ENCODE measurements around the gene PDZD2. TPM values are rescaled to one million over a fixed set of nuclear protein-coding genes. Genes with fewer than 3 reads are reported as not detected.

The PDZD2 gene
- total RNA-seq, 1 donor: 0.36 TPM

GRCh38 chr5:32126691-32127090, 487.8 kb downstream of the PDZD2 start:
- Histone ChIP-seq H4K20me1 (ENCODE audit: insufficient read depth, low read length) (peaks cover 21% of the 10 kb centered on the region), H2AFZ (ENCODE audit: low read length) (no peak overlapping the region), H3K36me3 (ENCODE audit: insufficient read depth, low read length) (peaks cover 41% of the 10 kb centered on the region), H3K79me2 (ENCODE audit: insufficient read depth, low read length) (peaks cover 96% of the 10 kb centered on the region), H3K9me3 (ENCODE audit: low read depth, low read length) (no peaks in the 10 kb centered on the region), H3K4me1 (ENCODE audit: insufficient read depth, low read length) (no peaks in the 10 kb centered on the region), H3K4me3 (ENCODE audit: insufficient read depth, low read length) (no peak overlapping the region), H3K27me3 (ENCODE audit: insufficient read depth, low read length) (no peaks in the 10 kb centered on the region), H3K4me2 (ENCODE audit: insufficient read depth, low read length) (no peak overlapping the region), H3K27ac (ENCODE audit: low read depth, low read length) (no peak overlapping the region)
- no peak for TF ChIP-seq CTCF (IDR thresholded peaks at IDR 0.05; ENCODE audit: extremely low read depth, low read depth, low read length)
- no peak for DNase-seq (ENCODE audit: insufficient read length, low spot score, missing footprints)

- Histone ChIP-seq H3K36me3 (ENCODE audit: insufficient read depth, low read length) (peaks cover 36% of the 10 kb centered on the region), H3K27ac (ENCODE audit: low read depth, low read length) (no peak overlapping the region), H4K20me1 (ENCODE audit: insufficient read depth, low read length) (peaks cover 24% of the 10 kb centered on the region), H3K27me3 (ENCODE audit: insufficient read depth, low read length) (no peaks in the 10 kb centered on the region), H3K9me3 (ENCODE audit: low read depth, low read length) (no peaks in the 10 kb centered on the region), H3K4me1 (ENCODE audit: insufficient read depth, low read length) (no peaks in the 10 kb centered on the region), H2AFZ (ENCODE audit: low read length) (no peak overlapping the region), H3K4me3 (ENCODE audit: insufficient read depth, low read length) (no peak overlapping the region), H3K79me2 (ENCODE audit: insufficient read depth, low read length) (peaks cover 93% of the 10 kb centered on the region), H3K4me2 (ENCODE audit: insufficient read depth, low read length) (no peak overlapping the region)
- TF ChIP-seq CTCF (IDR thresholded peaks at IDR 0.05; ENCODE audit: extremely low read depth, low read depth, low read length): no peak
- DNase-seq (ENCODE audit: insufficient read length, low spot score, missing footprints): no peak
These were observed 488.8 kb downstream of the PDZD2 start for GRCh38 chr5:32127711-32128110.

GRCh38 chr5:32129074-32129598, 490.2 kb downstream of the PDZD2 start:
- H3K27me3 ChIP-seq (ENCODE audit: insufficient read depth, low read length): no peaks in the 10 kb centered on the region
- peaks cover 19% of the 10 kb centered on the region for H4K20me1 ChIP-seq (ENCODE audit: insufficient read depth, low read length)
- peaks cover 35% of the 10 kb centered on the region for H3K36me3 ChIP-seq (ENCODE audit: insufficient read depth, low read length)
- H3K4me2 ChIP-seq (ENCODE audit: insufficient read depth, low read length): no peak overlapping the region
- H3K27ac ChIP-seq (ENCODE audit: low read depth, low read length): no peak overlapping the region
- H3K4me1 ChIP-seq (ENCODE audit: insufficient read depth, low read length): no peaks in the 10 kb centered on the region
- no peak for TF ChIP-seq CTCF (IDR thresholded peaks at IDR 0.05; ENCODE audit: extremely low read depth, low read depth, low read length)
- H3K4me3 ChIP-seq (ENCODE audit: insufficient read depth, low read length): no peak overlapping the region
- no peaks in the 10 kb centered on the region for H3K9me3 ChIP-seq (ENCODE audit: low read depth, low read length)
- peaks cover 93% of the 10 kb centered on the region for H3K79me2 ChIP-seq (ENCODE audit: insufficient read depth, low read length)
- DNase-seq (ENCODE audit: insufficient read length, low spot score, missing footprints): no peak
- no peak overlapping the region for H2AFZ ChIP-seq (ENCODE audit: low read length)

GRCh38 chr5:32130865-32131264, 491.9 kb downstream of the PDZD2 start:
- Histone ChIP-seq H4K20me1 (ENCODE audit: insufficient read depth, low read length) (peaks cover 26% of the 10 kb centered on the region), H3K4me2 (ENCODE audit: insufficient read depth, low read length) (no peak overlapping the region), H3K36me3 (ENCODE audit: insufficient read depth, low read length) (peaks cover 40% of the 10 kb centered on the region), H2AFZ (ENCODE audit: low read length) (no peak overlapping the region), H3K4me1 (ENCODE audit: insufficient read depth, low read length) (no peaks in the 10 kb centered on the region), H3K27me3 (ENCODE audit: insufficient read depth, low read length) (no peaks in the 10 kb centered on the region), H3K79me2 (ENCODE audit: insufficient read depth, low read length) (peaks cover 90% of the 10 kb centered on the region), H3K27ac (ENCODE audit: low read depth, low read length) (no peak overlapping the region), H3K9me3 (ENCODE audit: low read depth, low read length) (no peaks in the 10 kb centered on the region), H3K4me3 (ENCODE audit: insufficient read depth, low read length) (no peak overlapping the region)
- no peak for DNase-seq (ENCODE audit: insufficient read length, low spot score, missing footprints)
- TF ChIP-seq CTCF (IDR thresholded peaks at IDR 0.05; ENCODE audit: extremely low read depth, low read depth, low read length): no peak
